Hepatic stellate cell (primary cell): ENCODE data around the gene CAND2.
"Not testable (repeated sequence)": the region's sequence is repeated elsewhere in the genome, so short reads cannot be mapped to it uniquely, and the experiment has no call there.

ENCODE experiments used
- DNase-seq: peaks from one replicate; pipeline ENCODE4 v3.0.0; 2011; ENCODE audit warnings: low spot score

Gene CAND2

DNA sequence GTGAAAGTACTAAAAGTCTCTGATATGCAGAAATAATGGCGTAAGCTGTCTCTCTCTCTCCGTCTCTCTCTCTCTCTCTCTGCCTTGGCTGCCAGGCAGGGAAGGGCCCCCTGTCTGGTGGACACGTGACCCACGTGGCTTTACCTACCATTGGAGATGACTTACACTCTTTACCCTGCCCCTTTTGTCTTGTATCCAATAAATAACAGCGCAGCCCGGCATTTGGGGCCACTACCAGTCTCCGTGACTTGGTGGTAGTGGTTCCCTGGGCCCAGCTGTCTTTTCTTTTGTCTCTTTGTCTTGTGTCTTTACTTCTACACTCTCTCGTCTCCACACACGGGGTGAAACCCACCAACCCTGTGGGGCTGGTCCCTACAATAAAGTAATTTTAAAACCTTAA lies 25.2 kb upstream of the CAND2 start:
- DNase-seq: no peak

- no peak for DNase-seq
Observed at GRCh38 chr3:12772462-12772861, 24.0 kb upstream of the CAND2 start.

GRCh38 chr3:12773030-12773709 lies 23.3 kb upstream of the CAND2 start:
- no peak for DNase-seq

DNA sequence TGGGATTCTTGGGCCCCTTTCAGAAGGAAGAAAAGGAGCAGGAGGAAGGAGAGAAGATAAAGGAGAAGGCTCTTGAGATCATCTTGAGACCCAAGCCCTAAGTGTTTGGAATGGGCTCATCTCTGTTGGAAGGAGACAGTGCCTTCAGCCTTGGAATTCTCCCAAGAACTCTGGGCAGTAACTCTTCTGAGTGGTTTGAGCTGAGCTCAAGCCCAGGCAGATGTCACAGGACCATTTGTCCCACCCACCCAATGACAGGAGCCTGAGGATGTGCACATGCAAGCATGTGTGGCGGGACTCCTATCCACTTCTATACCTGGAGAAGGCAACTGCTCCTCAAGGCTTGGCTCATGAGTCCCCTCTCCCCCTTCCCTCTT lies 22.8 kb upstream of the CAND2 start:
- DNase-seq: no peak

GRCh38 chr3:12774619-12775018 lies 21.9 kb upstream of the CAND2 start:
- no peak for DNase-seq

GRCh38 chr3:12775226-12775625 lies 21.3 kb upstream of the CAND2 start:
- DNase-seq: no peak

DNA sequence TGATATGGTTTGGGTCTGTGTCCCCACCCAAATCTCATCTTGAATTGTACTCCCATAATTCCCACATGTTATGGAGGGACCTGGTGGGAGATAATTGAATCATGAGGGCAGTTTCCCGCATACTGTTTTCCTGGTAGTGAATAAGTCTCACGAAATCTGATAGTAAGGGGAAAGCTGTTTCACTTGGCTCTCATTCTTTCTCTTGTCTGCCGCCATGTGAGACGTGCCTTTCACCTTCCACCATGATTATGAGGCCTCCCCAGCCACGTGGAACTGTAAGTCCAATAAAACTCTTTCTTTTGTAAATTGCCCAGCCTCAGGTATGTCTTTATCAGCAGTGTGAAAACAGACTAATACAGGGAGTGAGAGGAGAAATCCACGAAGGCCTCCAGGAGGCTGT lies 20.5 kb upstream of the CAND2 start:
- not testable (repeated sequence) for DNase-seq

DNA sequence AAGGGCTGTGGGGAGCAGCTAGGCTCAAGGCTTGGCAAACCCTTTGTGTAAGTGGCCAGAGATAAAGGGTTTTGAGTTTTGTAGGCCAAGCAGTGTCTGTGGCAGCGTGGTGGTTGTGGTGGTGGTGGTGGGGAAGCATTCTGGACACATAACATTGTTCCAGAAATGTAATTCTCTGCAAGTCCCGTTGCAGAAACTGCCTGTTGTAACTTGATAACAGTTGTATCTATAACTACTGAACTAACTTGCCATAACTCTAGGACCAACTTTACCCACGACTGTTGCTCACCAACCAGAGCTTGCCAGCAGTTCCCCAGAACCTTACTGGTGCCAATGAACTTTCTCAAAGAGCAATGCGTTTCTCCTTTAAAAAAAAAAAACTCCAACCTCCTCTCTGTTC lies 19.3 kb upstream of the CAND2 start:
- no peak for DNase-seq

DNA sequence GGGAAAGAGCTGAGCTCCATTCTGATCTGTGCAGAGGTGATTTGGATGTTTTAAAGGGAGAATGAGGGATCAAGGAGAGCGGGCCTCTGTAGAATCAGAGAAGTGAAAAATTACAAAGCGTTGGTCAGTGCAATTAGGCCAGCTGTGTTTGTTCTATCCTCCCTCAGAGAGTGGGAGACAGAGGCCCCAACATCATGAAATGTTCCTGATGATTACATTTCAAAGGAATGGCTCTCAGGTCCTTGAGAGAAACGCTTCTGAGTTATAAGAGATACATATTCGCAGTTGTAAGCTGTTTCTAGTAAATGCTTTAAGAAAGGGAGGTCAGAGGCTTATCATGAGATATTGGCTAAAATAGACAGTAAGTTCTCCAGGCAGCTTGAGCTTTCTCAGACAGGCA lies 15.7 kb upstream of the CAND2 start:
- DNase-seq: no peak

GRCh38 chr3:12782172-12782815 lies 14.2 kb upstream of the CAND2 start:
- no peak for DNase-seq

DNA sequence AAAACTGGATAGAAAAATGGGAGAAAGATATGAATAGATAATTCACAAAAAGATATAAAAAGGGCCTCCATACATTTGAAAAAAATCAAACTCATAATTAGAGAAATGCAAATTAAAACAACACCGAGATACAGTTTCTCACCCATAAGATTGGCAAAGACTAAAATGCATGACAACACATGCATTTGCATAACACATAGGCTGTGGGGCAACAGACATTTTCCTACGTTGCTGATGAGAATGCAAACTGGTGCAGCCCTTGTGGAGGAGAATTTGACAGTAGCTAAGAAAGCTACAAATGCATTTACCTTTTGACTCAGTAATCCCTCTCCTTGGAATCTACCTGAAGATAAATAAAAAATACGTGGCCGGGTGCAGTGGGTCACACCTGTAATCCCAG lies 11.4 kb upstream of the CAND2 start:
- no peak for DNase-seq

DNA sequence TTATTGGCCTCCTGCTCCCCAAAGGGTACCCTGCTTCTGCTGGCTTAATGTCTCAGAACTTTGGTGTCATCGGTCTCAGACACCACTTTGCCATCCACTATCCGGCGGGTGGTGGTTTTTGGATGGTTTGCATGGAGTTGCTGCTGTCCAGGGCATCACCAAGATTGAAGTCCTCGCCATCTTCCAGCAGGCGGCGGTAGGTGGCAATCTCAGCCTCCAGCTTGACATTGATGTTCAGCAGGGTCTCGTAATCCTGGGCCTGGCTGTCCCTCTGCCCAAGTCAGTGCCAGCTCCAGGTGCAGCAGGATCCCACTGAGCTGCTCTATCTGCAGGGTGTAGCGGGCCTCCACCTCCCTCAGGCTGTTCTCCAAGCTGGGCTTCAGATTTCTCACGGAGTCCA lies 9.1 kb upstream of the CAND2 start:
- not testable (repeated sequence) for DNase-seq

- DNase-seq: not testable (repeated sequence)
Observed at GRCh38 chr3:12787967-12788690, 8.4 kb upstream of the CAND2 start.

DNA sequence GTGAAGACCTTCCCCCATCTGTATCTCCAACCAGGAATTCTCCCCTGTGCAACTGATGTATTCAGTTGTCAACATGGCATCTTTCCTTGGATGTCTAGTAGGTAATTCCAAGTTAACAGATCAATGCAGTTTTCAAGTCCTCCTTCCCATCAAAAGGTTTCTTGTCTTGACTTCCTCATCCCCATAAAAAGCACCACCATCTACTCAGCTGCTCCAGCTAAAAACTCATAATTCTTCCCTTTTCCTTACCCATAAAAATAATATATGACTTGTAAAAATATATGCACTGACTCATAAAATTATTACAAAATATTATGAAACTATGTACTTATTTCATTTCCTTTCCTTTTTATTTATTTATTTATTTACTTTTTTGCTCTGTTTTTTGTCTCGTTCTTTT lies 5.0 kb upstream of the CAND2 start:
- DNase-seq: no peak

- no peak for DNase-seq
Observed at GRCh38 chr3:12793701-12794100, 2.8 kb upstream of the CAND2 start.

- DNase-seq: no peak
Observed at GRCh38 chr3:12797124-12797891, 828 bp downstream of the CAND2 start.

GRCh38 chr3:12797892-12798558 lies 1.5 kb downstream of the CAND2 start:
- no peak for DNase-seq

- no peak for DNase-seq
Observed at GRCh38 chr3:12798559-12799179, 2.2 kb downstream of the CAND2 start.

GRCh38 chr3:12799525-12800440 lies 3.3 kb downstream of the CAND2 start:
- no peak for DNase-seq

DNA sequence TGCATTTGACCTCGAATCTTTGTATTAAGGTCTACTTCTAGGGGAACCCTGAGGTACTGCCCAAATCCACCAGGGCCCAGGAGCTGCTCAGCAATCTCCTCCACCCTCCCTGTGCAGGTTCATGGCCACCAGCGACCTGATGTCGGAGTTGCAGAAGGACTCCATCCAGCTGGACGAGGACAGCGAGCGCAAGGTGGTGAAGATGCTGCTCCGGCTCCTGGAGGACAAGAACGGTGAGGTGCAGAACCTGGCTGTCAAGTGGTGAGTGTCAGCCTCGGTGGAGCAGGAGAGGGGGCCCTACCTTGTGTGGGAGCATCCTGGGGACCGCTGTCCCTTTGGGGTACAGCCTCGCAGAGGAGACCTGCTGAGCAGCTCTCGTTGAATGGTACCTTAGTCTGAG lies 6.9 kb downstream of the CAND2 start:
- DNase-seq: no peak

- DNase-seq: no peak
Observed at GRCh38 chr3:12807066-12807465, 10.6 kb downstream of the CAND2 start.
